GM12874 (cell line): ENCODE data around the gene ZNF791.
A peak's percentile ranks its signal among the peaks of the same experiment; 100 is the strongest.

Source experiments
- TF ChIP-seq, protein P1 (sequence below): IDR thresholded peaks from 2 replicates; pipeline ENCODE4 v1.5.1; 2011; ENCODE audit warnings: low read depth, mild to moderate bottlenecking, control low read depth, low read length, moderate library complexity; ENCODE audit not compliant: insufficient read depth

ZNF791 gene

DNA sequence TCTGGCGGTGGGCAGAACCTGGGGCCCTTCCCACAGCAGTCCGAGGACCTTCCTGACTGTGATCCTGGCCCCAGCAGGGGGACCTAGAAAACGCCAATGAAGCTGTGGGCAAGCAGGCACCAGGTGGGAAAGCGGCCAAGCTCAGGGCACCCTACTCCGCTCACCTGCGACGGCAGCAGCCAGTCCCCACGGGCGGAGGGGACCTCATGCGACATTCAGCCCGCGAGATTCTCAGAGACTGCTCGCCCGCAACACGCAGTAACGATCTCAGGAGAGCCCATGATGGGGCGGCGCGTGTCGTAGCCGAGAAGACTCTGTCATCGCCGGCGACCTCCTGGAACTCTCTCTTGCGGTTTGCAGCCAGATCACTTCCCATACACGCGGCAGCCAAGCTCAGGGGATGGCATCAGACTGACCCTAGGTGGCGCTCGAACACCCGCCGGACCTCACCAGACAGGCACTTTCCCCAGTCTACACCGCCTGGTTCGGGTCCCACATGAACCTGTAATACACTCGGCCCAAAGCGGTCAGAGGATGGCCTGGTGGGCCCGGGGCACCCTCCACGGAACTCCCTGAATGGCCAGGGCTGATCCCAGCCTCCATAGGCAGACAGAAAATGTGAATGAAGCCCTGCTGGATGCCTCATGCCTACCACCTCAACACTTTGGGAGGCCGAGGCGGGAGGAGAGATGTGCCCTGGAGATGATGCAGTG, 29.3 kb downstream of the ZNF791 start:
- TF ChIP-seq, protein P1, sequence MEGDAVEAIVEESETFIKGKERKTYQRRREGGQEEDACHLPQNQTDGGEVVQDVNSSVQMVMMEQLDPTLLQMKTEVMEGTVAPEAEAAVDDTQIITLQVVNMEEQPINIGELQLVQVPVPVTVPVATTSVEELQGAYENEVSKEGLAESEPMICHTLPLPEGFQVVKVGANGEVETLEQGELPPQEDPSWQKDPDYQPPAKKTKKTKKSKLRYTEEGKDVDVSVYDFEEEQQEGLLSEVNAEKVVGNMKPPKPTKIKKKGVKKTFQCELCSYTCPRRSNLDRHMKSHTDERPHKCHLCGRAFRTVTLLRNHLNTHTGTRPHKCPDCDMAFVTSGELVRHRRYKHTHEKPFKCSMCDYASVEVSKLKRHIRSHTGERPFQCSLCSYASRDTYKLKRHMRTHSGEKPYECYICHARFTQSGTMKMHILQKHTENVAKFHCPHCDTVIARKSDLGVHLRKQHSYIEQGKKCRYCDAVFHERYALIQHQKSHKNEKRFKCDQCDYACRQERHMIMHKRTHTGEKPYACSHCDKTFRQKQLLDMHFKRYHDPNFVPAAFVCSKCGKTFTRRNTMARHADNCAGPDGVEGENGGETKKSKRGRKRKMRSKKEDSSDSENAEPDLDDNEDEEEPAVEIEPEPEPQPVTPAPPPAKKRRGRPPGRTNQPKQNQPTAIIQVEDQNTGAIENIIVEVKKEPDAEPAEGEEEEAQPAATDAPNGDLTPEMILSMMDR: peak; percentile 90

DNA sequence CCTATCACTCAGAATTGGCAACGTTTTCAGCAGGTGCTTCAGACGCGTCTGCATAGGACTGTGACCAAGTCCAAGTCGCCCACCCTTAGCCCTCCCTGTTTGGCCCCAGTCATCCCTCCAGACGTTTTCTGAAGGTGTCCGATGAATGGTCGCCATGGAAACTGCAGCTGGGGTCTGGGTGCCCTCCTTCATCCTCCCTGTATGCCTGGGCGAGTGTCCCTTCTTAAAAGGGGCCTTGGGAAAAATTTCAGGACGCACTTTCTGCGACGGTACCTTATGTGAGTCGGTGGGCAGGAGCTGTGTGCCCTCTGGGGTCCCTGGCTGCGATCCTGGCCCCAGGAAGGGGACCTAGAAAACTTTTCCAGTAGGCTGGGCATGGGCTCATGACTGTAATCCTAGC, 30.7 kb downstream of the ZNF791 start:
- TF ChIP-seq, protein P1: no peak

DNA sequence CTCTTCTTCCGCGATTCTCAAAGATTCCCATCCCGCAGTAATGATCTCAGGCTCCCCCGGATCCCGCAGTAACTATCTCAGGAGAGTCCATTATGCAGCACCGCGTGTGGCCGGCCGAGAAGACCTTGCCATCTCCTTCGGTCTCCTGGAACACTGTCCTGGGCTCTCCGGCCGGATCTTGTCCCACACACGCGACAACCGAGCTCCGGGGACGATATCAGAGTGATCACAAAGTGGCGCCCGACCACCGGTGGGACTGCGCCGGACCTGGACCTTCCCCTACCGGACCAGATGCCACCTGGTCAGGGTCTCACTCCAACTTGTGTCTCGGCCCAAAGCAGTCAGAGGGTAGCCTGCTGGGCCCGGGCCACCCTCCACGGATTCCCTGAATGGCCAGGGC, 31.8 kb downstream of the ZNF791 start:
- TF ChIP-seq, protein P1: no peak

DNA sequence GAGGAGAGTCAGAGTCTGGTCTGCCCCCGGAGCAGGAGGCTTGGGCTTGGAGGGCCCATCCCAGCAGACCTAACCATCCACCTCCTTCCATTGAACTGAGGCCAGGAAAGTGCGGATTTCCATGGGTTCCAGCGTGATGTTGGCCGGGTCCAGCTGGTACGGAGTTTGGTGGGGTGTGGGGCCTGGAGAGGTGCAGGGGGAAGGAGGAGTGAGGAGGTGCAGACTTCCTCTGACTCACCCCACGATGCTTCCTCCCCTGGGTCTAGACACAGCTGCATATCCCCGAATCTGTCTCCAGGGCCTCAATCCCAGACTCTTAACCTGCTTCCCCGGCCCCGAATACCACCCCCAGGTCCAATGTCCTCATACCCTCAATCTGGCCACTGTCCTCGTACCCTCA, 35.8 kb downstream of the ZNF791 start:
- TF ChIP-seq, protein P1: no peak

DNA sequence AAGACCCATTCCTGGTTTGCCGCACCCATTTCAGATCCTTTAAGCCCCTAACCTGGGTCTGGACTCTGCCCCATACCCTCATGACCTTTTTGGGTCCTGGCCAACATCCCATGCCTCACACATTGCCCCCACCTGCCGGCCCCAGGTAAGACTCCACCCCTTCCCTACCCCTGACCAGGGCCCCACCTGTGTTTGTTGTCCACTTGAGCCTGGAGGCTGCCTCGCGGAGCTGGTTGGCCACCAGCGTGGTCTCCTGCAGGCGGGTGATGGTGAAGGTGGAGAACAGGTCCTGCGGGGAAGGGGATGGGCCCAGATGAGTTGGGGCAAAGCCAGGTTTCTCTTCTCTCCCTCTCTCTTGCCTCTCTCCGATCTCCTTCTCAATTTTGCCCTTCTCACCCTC, 36.3 kb downstream of the ZNF791 start:
- TF ChIP-seq, protein P1: no peak

DNA sequence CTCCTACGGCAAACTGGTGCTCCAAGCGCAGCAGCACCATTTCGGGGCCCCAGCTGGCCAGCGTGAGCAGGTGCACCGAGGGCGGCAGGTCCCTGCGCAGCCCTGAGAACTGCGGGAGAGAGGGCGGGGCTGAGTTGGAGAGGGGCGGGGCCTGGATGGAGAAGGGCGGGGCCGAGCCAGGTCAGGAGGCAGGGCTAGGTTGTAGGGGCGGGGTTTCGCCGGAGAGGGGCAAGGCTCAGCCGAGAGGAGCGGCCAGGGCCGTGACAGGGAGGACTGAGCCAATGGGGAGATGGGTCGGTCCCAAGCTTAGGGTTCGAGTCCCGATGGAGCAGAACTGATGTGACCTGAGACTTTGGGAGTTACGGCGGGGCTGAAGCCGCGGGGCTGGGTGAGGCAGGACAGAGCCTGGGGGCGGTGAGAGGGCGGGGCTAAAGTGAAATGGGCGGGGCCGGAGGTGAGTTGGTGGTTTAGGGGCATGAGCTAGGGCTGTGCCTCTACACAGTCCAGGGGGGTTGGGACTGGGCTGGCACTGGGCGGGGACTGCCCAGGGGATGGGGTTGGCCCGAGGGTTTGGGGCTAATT, 36.9 kb downstream of the ZNF791 start:
- TF ChIP-seq, protein P1: no peak

DNA sequence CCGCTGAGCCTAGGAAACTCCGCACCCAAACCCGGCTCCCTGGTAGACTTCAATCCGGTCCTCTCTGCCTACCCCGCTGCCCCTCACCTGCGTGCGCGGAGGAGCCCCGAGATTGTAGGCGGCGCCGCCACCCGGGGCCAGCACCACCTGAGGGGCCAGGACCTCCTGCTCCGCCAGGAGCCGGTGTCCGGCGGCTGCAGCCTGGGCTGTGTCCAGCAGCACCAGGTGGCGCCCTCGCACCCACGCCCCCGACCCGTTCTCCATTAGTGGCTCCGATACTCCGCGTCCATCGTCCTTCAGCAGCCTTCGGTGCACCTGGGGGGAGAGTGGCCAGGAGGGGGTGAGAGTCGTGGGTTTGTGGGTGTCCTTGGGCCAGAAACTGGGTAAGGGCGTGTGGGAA, 37.4 kb downstream of the ZNF791 start:
- TF ChIP-seq, protein P1: no peak
